Fibroblast of villous mesenchyme (primary cell): Measurements from ENCODE around the gene MLXIP. TPM values are rescaled to one million over a fixed set of nuclear protein-coding genes. Genes with fewer than 3 reads are reported as not detected.

Experiments used
- DNase-seq: peaks from one replicate; pipeline ENCODE4 v3.0.0-alpha.2; 2010; ENCODE audit warnings: low read depth
- H3K4me3 ChIP-seq: 2 replicates; pipeline ENCODE4 v1.5.1; 2011; ENCODE audit warnings: low read depth, mild to moderate bottlenecking, low read length
- CTCF ChIP-seq: IDR thresholded peaks from 2 replicates; pipeline ENCODE4 v1.5.1; 2012; ENCODE audit warnings: low read depth, mild to moderate bottlenecking, low read length; ENCODE audit not compliant: insufficient read depth
- total RNA-seq: library from RNA; depleted of rRNA; stranded (reverse); fragments of >200 nt; gene quantifications from 2 replicates; pipeline ENCODE4 v1.2.3, GENCODE V29; 2012

The MLXIP gene
- total RNA-seq, 1 donor: 16.4 TPM

- no peak for TF ChIP-seq CTCF
- no peak for DNase-seq
- no peak overlapping the region for H3K4me3 ChIP-seq
Measured at GRCh38 chr12:122137229-122137628, 58.7 kb downstream of the MLXIP start.

- TF ChIP-seq CTCF: no peak
- no peak overlapping the region for H3K4me3 ChIP-seq
- DNase-seq: no peak
Measured at GRCh38 chr12:122137681-122138080, 59.1 kb downstream of the MLXIP start.

GRCh38 chr12:122138181-122138580 lies 59.6 kb downstream of the MLXIP start:
- TF ChIP-seq CTCF: no peak
- H3K4me3 ChIP-seq: no peak overlapping the region
- DNase-seq: no peak

GRCh38 chr12:122138616-122139015 lies 60.1 kb downstream of the MLXIP start:
- no peak for TF ChIP-seq CTCF
- no peak overlapping the region for H3K4me3 ChIP-seq
- no peak for DNase-seq

GRCh38 chr12:122139266-122139665 lies 60.7 kb downstream of the MLXIP start:
- TF ChIP-seq CTCF: no peak
- H3K4me3 ChIP-seq: no peak overlapping the region
- DNase-seq: no peak

GRCh38 chr12:122139941-122140340 lies 61.4 kb downstream of the MLXIP start:
- TF ChIP-seq CTCF: no peak
- DNase-seq: no peak
- H3K4me3 ChIP-seq: no peak overlapping the region

GRCh38 chr12:122140467-122141257 lies 62.1 kb downstream of the MLXIP start:
- no peak for DNase-seq
- no peak for TF ChIP-seq CTCF
- H3K4me3 ChIP-seq: no peak overlapping the region
